Measurements from ENCODE around the gene OR10G2.
"Not testable (repeated sequence)": the region's sequence is repeated elsewhere in the genome, so short reads cannot be mapped to it uniquely, and the experiment has no call there.

Gene OR10G2, protein sequence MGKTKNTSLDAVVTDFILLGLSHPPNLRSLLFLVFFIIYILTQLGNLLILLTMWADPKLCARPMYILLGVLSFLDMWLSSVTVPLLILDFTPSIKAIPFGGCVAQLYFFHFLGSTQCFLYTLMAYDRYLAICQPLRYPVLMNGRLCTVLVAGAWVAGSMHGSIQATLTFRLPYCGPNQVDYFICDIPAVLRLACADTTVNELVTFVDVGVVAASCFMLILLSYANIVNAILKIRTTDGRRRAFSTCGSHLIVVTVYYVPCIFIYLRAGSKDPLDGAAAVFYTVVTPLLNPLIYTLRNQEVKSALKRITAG

DNA sequence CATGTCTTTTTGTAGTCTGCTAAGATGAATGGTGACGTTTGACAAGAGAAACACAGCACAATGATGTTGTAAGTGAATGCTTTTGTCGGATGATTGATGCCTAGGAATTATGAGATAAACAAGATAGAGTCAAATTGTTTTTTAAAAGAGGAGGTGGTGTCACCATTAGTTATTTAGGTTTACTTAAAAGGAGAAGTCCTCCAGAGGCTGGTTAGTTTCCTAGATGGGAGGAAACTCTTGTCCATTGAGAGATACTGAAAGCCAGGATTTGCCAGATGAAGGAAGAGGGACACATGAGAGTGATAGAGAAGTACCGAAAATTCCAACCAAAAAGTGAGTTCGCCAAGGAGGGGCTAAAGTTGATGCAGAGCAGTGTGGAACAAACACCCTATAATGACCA, at the start of gene OR10G2:
Gene OR10G2, minus strand, starts transcription at position 101 of the 400 bp plus-strand sequence. Its CDS starts 98 bp downstream, at position 3.
- no peak for DNase-seq

DNA sequence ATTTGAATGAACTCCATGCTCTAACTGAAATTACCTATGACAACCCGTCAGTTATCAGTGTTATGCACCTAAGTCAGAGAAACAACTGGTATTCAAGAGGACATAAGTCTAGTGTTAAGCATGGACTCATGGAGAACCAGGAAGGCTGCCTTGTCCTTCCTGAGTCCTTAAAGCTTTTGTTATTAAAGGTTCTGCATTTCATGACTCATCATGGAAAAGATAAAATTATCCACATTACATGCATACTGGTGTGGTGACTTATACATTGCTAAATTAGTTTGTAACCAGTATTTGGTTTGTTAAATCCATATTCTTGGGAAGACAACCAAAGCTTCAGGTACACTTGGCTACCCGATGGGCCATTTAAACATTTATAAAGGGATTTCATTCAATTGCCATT, 45.3 kb upstream of the OR10G2 start:
- DNase-seq, result no peak

DNA sequence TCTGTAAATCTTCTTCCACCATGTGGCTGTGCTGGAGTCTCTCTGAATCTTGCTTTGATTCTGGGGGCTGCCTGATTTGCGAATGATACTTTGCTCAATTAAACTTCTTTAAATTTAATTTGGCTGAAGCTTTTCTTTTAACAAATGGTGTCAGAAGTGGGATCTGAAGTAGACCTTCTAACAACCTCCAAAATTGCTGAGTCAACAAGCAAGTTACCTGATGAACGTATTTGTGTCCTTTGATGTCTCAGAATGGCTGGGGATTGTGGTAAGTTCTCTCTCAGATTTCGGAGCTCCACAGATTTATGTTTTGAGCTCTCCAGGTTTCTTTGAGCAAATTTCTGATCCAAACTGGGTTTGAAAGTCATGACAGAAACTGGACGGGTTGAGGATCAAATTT, 40.8 kb upstream of the OR10G2 start:
- DNase-seq, result no peak

DNA sequence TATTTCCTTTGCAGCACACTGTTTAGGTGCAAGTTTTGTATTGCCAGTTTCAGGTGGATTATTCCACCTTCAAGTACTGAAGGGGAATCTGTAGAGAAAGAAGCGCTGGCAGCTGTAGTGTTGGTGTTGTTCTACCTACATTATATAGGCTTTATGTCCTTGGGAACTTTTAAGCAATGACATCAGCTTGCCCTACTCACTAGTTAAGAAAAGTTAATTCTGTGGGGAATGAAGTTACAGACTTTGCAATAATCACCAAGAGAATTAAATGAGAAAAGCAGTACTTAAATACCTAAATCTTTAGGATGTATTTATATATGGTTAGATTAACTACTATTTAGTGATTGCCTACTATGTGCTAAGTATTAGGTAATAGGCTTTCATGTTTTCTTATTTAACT, 39.0 kb upstream of the OR10G2 start, which contains the start of gene OR4E1:
Gene OR4E1, minus strand, starts transcription at position 101 of the 400 bp plus-strand sequence. CDS start 2,883 bp downstream, outside the sequence.
- no peak for DNase-seq

DNA sequence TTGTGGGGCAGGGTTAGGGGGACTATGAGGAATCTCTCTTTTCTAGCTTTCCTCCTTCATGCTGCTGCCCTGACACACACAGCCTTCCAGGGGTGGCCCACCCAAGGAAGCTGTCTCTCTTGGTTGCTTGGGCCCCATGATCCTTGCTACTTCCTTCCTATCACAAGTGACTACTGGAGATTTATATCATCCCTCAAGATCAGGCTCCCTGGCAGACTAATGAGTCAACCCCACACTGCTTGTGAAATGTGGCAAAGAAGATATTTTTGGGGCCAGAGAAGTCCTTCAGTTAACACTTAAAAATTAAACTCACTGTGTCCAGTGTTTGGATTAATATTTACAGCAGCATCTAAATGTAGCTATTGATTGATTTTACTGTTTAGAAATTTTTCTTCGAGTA, 37.4 kb upstream of the OR10G2 start:
- DNase-seq, result no peak

DNA sequence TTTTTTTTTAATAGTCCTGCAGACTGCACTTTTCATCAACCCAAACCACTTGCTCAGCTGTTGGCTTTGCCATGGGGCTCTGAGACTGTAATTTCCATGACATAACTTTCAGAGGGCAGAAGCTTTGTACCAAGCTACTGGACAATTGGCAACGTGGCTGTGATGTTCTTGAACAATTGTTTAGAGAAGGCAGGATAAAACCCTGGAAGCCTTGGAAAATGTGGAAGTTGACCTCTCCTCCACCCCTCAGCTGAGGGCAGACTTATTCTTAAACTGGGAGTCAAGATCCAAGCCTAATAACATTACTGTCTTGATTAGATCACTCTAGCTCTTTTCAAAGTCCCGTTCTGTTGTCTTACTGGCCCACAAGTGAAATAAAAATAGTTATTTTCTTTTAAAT, 36.6 kb upstream of the OR10G2 start:
- no peak for DNase-seq

DNA sequence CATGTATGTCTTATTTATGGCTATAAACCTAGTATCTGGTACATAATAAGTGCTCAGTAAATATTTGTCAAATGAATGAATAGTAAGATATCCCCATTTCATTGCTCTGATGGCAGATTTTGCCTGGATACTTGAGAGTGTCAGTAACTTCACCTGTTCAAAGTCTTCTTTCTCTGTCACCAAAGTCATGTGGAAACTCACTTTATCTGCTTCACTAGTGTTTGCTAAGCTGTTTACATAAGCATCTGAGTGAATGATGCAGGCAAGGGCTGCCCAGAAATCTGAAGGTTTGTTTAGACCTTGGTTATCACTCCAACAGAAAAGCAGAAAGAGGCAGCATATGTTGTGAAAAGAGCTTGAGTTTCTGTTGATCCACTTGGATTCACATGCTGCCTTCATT, 34.5 kb upstream of the OR10G2 start:
- no peak for DNase-seq

DNA sequence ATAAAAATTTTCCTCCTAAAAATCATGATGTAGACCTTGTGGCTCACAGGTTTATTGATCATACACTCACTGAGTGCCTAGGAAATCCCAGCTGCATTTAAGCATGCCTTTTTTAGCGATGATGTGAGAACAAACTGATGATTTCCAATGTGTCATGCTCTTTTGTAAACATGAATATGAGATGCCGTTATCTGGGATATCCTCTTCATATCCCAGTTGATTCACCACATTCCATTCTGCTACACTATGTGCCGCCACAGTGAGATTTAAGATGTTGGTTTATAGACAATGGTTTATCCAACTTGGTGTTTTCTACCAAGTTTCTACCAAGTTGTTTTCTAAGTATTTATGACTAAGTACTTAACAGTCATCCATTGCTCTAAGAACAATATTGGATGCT, 33.6 kb upstream of the OR10G2 start:
- DNase-seq, result no peak

DNA sequence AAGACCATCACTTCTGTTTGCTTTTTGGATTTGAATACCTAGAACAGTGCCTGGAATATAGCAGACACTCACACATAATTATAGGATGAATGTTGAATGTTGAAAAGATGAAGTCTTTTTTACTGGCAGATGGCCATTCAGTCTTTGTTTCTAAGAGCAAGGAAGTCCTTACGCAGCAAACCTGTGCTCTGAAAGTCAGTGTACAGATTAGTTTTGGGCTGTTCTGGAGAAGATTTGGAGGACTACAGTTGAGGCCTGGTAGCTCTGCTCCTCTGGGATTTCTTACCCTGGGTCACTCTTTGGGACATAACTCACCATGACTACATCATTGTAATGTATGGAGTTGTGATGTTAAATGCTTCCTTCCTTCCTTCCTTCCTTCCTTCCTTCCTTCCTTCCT, 22.2 kb upstream of the OR10G2 start:
- DNase-seq, result no peak

DNA sequence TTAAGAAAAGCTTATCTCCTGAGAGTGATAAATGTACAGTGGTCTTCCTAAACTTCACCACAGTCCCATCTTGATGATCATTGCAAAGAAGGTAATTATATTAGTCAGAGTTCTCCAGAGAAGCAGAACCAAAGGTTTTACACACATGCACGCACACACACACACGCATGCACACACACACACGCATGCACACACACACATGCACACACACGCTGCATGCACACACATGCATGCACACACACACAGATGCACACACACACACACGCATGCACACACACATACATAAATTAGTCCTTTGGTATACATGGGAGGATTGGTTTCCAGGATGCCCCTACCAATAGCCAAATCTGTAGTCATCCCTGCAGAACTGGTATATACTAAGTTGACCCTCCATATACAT, 19.5 kb upstream of the OR10G2 start:
- DNase-seq, result no peak

DNA sequence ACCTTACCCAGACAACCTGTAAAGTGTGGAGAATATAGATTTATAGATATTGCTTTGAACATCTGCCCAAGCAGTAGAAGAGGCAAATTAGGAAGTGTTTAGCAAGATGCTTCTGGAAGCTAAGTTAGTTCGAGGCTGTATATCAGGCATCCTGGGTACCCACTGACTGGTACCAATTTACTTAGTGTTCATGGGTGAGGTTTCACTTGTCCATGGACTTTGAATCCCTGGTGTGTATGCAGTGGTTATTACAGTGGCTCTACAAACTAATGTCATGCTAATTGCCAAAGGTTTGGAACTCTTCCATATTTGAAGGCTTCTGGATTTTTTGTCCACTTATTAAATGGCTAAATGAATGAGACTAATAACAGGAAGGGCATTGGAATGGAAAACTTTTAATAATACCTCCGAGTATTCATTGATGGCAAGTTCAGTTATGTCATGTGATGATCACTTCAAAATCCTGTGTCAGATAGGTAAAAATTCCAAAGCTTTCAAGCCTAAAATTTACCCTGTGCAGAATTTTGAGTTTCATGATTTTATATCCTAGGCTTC, 18.7 kb upstream of the OR10G2 start, which contains the start of gene OR4E2:
Gene OR4E2, plus strand, starts transcription at position 505 of the 555 bp plus-strand sequence. CDS start 11,248 bp downstream, outside the sequence.
- DNase-seq, result no peak

DNA sequence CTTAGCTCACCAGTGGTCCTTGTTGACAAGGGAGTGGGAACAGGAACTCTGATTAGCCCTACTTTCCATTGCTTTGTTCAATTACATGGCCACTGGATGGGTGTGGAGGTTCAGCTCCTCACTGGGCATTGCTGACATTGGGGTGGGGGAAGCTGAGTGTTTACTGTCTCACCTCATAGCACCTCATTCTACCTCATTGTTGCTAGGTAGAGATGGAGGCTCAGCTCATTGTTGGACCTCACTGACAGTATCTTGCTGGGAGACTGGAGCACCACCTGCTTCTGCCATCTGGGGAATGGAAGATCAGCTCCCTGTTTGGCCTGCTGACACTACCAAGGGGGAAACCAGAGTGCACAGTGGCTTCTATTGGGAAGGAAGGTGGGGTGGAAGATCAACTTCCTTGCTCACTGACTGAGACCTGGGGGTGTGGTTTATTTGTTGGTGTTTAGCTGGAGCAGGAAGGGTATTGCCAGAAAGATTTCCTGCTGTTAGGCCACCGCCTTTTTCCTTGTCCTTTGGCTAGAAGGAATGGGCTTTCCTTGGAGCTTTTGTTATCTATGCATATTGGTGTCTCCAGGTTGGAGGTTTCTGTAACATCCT, 17.6 kb upstream of the OR10G2 start:
- no peak for DNase-seq

DNA sequence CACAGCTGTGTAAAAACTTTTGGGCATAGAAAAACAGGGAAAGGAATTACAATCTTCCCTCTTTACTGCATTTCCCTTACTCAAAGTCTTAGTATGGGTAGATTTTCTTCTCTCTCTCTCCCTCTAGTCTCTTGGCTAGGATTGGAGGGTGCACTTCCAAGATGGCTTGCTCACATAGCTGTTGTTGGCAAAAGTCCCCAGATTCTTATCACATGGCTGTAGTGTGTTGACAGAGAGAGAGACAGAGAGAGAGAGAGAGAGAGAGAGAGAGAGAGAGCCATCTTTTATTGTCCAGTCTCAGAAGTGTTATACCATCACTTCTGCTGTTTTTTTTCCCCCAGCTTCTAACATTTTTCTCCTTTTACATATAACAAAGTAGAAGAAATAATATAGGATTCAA, 12.6 kb upstream of the OR10G2 start:
- no peak for DNase-seq

DNA sequence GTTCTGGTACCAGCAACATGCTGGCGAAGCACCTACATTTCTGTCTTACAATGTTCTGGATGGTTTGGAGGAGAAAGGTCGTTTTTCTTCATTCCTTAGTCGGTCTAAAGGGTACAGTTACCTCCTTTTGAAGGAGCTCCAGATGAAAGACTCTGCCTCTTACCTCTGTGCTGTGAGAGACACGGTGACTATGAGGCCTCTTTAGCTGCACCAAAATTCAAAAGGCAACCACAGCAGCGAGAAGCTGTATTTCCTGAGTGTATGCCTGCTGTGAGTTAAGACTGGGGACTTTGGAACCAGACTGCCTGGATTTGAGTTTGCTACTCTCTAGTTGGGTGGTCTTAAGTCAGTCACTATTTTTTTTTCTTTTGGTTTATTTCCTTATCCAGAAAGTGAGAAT, 8.7 kb upstream of the OR10G2 start:
- no peak for DNase-seq

DNA sequence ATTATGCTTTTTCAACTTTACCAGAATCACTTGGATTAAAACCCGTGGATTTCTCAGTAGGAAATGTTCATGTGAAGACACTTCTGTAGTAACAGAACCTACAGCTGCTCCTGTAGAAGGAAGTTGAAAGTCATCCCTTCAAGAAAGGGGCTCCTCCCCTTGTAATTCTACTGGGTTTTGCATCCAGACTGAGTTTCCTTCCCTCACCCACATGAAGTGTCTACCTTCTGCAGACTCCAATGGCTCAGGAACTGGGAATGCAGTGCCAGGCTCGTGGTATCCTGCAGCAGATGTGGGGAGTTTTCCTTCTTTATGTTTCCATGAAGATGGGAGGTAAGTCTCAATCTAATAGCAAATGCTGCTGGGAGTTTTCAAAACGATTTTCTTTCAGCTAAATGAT, 7.9 kb upstream of the OR10G2 start:
- DNase-seq, result no peak

DNA sequence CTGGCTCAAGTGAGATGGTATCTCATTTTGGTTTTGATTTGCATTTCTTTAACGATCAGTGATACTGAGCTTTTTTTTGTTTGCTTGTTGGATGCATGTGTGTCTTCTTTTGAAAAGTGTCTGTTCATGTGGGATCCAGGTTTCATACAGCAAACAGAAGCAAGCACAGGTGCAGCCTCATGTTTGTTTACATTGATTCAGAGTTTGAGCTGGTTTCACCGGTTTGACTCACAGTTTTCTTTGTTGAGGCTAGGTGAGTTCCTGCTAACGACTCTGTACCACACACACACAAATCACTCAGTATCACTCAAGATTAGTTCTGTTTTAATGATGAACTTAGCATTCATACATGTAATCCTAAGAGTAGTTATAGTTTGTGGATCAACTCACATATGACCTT, 3.7 kb downstream of the OR10G2 start:
- DNase-seq, result no peak

DNA sequence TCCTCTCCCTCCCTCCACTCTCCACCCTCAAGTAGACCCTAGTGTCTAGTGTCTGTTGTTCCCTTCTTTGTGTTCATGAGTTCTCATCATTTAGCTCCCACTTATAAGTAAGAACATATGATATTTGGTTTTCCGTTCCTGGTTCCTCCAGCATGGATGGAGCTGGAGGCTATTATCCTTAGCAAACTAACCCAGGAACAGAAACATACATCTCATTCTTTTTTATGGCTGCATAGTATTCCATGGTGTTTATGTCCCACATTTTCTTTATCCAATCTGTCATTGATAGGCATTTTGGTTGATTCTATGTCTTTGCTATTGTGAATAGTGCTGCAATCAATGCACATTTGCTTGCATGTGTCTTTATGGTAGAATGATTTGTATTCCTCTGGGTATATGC, 4.2 kb downstream of the OR10G2 start:
- DNase-seq, result not testable (repeated sequence)

DNA sequence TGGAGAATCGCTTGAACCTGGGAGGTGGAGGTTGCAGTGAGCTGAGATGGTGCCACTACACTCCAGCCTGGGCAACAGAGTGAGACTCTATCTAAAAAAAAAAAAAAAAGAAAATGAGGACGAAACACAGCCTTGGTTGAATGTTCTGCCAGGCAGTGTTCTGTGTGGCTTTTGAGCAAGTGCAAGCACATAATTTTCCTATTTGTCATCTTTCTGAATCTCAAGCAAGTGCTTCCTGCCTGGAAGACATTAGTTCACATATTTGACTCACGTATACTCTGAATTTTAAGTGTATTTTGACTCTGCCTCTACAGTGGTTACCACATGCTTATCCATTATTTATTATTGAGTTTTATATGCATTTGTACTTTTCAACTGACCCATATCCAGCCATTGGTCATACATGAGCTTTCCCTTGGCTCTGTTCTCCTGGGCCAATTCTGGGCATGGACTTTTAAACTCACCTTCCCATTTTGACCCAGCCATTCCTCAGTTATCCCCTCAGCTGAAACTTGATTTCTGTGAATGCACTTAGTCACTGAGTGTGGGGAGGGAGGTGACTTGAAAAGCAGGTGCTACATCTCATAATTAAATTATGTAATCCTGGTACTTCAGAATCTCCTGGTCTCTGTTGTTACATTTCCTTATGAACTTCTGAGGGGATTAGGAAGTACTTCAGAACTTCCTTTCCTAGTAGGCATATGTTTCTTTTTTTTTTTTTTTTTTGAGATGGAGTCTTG, 8.1 kb downstream of the OR10G2 start:
- DNase-seq, result no peak

DNA sequence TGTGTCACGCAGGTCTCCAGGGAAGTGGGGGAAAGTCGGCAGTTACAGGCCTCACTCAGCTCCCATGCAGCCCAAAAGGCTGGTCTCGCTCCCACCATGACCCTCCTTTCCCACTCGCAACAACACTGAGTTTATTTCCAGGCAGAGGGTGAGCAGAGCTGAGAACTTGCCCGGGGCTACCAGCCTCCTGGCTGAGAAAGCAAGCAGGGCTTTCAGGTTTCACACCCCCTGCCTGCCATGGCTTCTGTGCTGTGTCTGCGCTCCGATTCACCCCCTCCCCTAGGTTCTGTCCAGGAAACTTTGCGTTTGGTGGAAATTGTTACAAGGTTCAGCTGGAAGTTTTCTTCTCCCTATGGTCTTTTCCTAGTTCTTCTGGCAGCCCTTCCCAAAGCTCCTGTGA, 17.1 kb downstream of the OR10G2 start:
- no peak for DNase-seq

DNA sequence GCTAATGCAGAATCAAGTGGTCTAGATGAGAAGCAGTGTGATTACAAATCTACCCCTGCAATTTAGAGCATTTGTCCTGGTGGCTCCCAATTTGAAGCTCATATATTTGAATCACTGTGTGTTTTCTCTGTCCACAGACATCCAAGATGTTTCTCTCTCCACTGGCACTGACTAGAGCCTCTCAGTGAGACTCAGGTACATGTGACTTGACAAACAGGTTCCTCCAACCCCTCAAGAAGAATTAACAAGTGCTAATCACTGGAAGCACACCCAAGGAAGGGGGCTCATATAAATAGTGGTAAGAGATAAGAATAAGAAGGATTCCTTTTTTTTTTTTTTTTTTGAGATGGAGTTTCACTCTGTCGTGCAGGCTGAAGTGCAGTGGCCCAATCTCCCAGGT, 20.5 kb downstream of the OR10G2 start:
- no peak for DNase-seq

DNA sequence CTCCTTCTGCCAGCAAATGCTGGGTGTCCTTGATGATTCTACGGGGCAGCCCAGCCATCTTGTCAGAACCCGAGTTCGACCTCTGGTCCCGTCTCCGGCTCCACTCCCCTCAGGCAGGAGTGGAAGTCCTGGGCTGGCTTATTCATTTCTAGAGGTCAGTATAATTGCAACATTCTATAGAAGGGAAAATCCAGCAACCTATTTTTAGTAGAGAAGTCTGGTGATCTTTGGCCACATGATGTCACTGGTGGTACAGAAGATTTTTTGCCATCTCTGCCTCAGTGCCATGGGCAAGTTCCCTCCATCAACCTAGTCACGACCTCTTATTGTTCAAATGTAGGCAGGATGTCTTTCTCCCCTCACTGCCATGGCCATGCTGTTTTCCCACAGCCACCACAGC, 22.4 kb downstream of the OR10G2 start:
- no peak for DNase-seq

DNA sequence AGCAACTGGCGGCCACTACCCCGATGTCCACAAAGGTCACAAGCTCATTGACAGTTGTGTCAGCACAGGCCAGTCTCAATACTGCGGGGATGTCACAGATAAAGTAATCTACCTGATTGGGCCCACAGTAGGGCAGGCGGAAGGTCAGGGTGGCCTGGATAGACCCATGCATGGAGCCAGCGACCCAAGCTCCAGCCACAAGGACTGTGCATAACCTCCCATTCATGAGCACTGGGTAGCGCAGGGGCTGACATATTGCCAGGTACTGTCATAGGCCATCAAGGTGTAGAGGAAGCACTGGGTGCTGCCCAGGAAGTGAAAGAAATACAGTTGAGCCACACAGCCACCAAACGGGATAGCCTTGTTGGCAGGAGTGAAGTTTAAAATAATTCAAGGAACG, 32.6 kb downstream of the OR10G2 start:
- not testable (repeated sequence) for DNase-seq

DNA sequence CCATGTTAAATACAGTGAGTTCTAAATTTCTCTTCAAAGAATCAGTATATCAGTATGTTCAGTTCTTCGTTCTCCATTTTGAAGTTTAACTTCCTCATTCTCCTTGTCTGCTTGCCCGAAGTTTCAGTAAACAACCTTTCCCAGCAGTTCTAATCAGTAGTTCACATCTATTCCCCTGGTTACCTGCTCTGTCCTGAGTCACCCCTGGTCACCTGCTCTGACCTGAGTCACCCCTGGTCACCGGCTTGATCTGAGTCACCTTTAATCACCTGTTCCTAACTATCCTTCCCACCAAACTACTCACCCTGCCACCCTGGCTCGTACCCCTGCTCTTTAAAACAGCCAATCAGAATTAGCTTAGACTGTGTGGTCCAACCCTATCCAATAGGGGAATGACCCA, 45.4 kb downstream of the OR10G2 start:
- DNase-seq, result no peak
